HG03108 (cell line): Measurements from ENCODE around the gene SGCG.
"Not testable (repeated sequence)": the region's sequence is repeated elsewhere in the genome, so short reads cannot be mapped to it uniquely, and the experiment has no call there.

Source experiments
- ATAC-seq: cut with Tn5 transposase; IDR thresholded peaks from one replicate; pipeline ENCODE4 v1.9.1; 2021; ENCODE audit warnings: moderate library complexity; ENCODE audit not compliant: unreplicated experiment

The SGCG gene

GRCh38 chr13:23180711-23181110 is at the start of gene SGCG:
TSS of gene SGCG (plus strand) at chr13:23180979. CDS start at chr13:23203695, 22,716 bp downstream.
- no peak for ATAC-seq

GRCh38 chr13:23134542-23134941 is 46.2 kb upstream of the SGCG start:
- ATAC-seq, result no peak

GRCh38 chr13:23140492-23140891 is 40.3 kb upstream of the SGCG start:
- ATAC-seq, result no peak

- no peak for ATAC-seq
Measured at GRCh38 chr13:23141964-23142363, 38.8 kb upstream of the SGCG start.

GRCh38 chr13:23142607-23143006 is 38.2 kb upstream of the SGCG start:
- ATAC-seq, result not testable (repeated sequence)

- no peak for ATAC-seq
Measured at GRCh38 chr13:23144431-23144830, 36.3 kb upstream of the SGCG start.

- no peak for ATAC-seq
Measured at GRCh38 chr13:23146006-23146405, 34.8 kb upstream of the SGCG start.

GRCh38 chr13:23146811-23147625 is 33.8 kb upstream of the SGCG start:
- no peak for ATAC-seq

GRCh38 chr13:23147827-23148226 is 33.0 kb upstream of the SGCG start:
- no peak for ATAC-seq

- ATAC-seq, result no peak
Measured at GRCh38 chr13:23157781-23158180, 23.0 kb upstream of the SGCG start.

GRCh38 chr13:23159205-23159759 is 21.5 kb upstream of the SGCG start:
- no peak for ATAC-seq

- ATAC-seq, result no peak
Measured at GRCh38 chr13:23159760-23160637, 20.8 kb upstream of the SGCG start.

GRCh38 chr13:23160638-23161480 is 19.9 kb upstream of the SGCG start:
- ATAC-seq, result no peak

GRCh38 chr13:23161481-23161825 is 19.3 kb upstream of the SGCG start:
- ATAC-seq, result no peak

GRCh38 chr13:23175920-23176319 is 4.9 kb upstream of the SGCG start:
- ATAC-seq, result no peak

- ATAC-seq, result no peak
Measured at GRCh38 chr13:23182142-23182541, 1.4 kb downstream of the SGCG start.

GRCh38 chr13:23183292-23183691 is 2.5 kb downstream of the SGCG start:
- ATAC-seq, result no peak

GRCh38 chr13:23185542-23185941 is 4.8 kb downstream of the SGCG start:
- no peak for ATAC-seq

GRCh38 chr13:23201870-23202269 is 21.1 kb downstream of the SGCG start:
- no peak for ATAC-seq

- ATAC-seq, result no peak
Measured at GRCh38 chr13:23202383-23202782, 21.6 kb downstream of the SGCG start.

- ATAC-seq, result no peak
Measured at GRCh38 chr13:23203516-23203915, 22.7 kb downstream of the SGCG start.
